Mesothelial cell of epicardium (in vitro differentiated cells): Measurements from ENCODE around the gene TLR10. TPM values are rescaled to one million over a fixed set of nuclear protein-coding genes. Genes with fewer than 3 reads are reported as not detected.

Experiments used
- DNase-seq, 2 experiments: peaks; one replicate each; pipeline ENCODE4 v3.0.0; 2021; ENCODE audit warnings: low spot score in 2 of 2; ENCODE audit not compliant: unreplicated experiment in 2 of 2
- H3K27ac Mint-ChIP-seq: 2 replicates; pipeline ENCODE4 v1.8.0; 2021; ENCODE audit warnings: mixed read lengths
- H3K27me3 Mint-ChIP-seq: 2 replicates; pipeline ENCODE4 v1.8.0; 2021; ENCODE audit warnings: low read depth, mixed read lengths
- H3K36me3 Mint-ChIP-seq: 2 replicates; pipeline ENCODE4 v1.8.0; 2021; ENCODE audit warnings: mixed read lengths
- H3K4me1 Mint-ChIP-seq: 2 replicates; pipeline ENCODE4 v1.8.0; 2021; ENCODE audit warnings: mixed read lengths
- H3K4me3 Mint-ChIP-seq: 2 replicates; pipeline ENCODE4 v1.8.0; 2021; ENCODE audit warnings: mild to moderate bottlenecking, moderate library complexity, mixed read lengths
- H3K9me3 Mint-ChIP-seq: 2 replicates; pipeline ENCODE4 v1.8.0; 2021; ENCODE audit warnings: mixed read lengths
- CTCF ChIP-seq: fragments of 200-600 bp; sonication (generic); IDR thresholded peaks from one replicate; pipeline ENCODE4 v1.5.0; 2021; ENCODE audit warnings: antibody characterized with exemption; ENCODE audit not compliant: unreplicated experiment
- total RNA-seq: library from RNA; stranded (reverse); gene quantifications from 3 replicates; pipeline ENCODE4 v1.2.1, GENCODE V29; 2021

TLR10 gene
- total RNA-seq, 1 donor from 2014 or later: not detected

GRCh38 chr4:38723726-38724474, 58.9 kb downstream of the TLR10 start:
- no peak for TF ChIP-seq CTCF
- Mint-ChIP-seq H3K27me3 (no peaks in the 10 kb centered on the region), H3K36me3 (no peaks in the 10 kb centered on the region), H3K4me1 (peaks cover 19% of the 10 kb centered on the region), H3K9me3 (no peaks in the 10 kb centered on the region), H3K4me3 (no peak overlapping the region), H3K27ac (peak overlapping the region; percentile 15)
- DNase-seq: no peak

- TF ChIP-seq CTCF: no peak
- H3K4me1 Mint-ChIP-seq: peaks cover 19% of the 10 kb centered on the region
- DNase-seq: no peak
- no peaks in the 10 kb centered on the region for H3K9me3 Mint-ChIP-seq
- H3K27ac Mint-ChIP-seq: peak overlapping the region; percentile 43
- no peak overlapping the region for H3K4me3 Mint-ChIP-seq
- no peaks in the 10 kb centered on the region for H3K27me3 Mint-ChIP-seq
- H3K36me3 Mint-ChIP-seq: no peaks in the 10 kb centered on the region
These were observed 59.7 kb downstream of the TLR10 start for GRCh38 chr4:38723114-38723513.

Other genes starting within 250 kb of the TLR10 start
- 60.9 to 63.1 TPM (median 61.0 TPM) in 3 replicates for gene KLF3, start 118.8 kb downstream of the TLR10 start, total RNA-seq
- gene TLR1, start 21.8 kb upstream of the TLR10 start, total RNA-seq: 0.77 to 1.2 TPM (median 0.82 TPM) in 3 replicates
- 0.77 to 1.2 TPM (median 0.98 TPM) in 3 replicates for gene TLR6, start 73.8 kb upstream of the TLR10 start, total RNA-seq
- gene FAM114A1, start 84.8 kb upstream of the TLR10 start, total RNA-seq: 52.0 to 55.6 TPM (median 53.7 TPM) in 3 replicates
- not detected in 3 replicates for gene TMEM156, start 249.4 kb upstream of the TLR10 start, total RNA-seq